OCI-LY7 (cell line): ENCODE results near the gene SLC44A4.

Source experiments
- EZH2phosphoT487 ChIP-seq: fragments of 200-600 bp; sonication (generic); IDR thresholded peaks from 2 replicates; pipeline ENCODE4 v1.6.1; 2018; ENCODE audit warnings: low read depth, borderline replicate concordance, mild to moderate bottlenecking, mixed run types, antibody characterized with exemption, low read length, moderate library complexity, mixed read lengths
- TF ChIP-seq, protein P1 (sequence below): fragments of 200-600 bp; sonication (generic); conservative IDR thresholded peaks from 2 replicates; pipeline ENCODE4 v1.5.1; 2014; ENCODE audit warnings: mild to moderate bottlenecking, antibody characterized with exemption, low read length, moderate library complexity, mixed read lengths

DNA sequence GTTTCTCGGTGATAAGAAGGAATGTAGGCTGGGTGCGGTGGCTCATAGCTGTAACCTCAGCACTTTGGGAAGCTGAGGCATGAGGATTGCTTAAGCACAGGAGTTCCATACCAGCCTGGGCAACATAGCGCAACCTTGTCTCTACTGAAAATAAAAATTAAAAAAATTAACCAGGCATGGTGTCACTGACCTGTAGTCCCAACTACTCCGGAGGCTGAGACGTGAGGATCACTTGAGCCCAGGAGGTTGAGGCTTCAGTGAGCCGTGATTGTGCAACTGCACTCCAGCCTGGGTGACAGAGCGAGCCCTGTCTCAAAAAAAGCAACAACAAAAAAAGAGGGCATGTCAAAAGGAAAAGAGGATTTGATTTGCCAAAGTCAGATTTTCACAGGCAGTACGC is 20.1 kb downstream of the SLC44A4 start:
- TF ChIP-seq, protein P1, sequence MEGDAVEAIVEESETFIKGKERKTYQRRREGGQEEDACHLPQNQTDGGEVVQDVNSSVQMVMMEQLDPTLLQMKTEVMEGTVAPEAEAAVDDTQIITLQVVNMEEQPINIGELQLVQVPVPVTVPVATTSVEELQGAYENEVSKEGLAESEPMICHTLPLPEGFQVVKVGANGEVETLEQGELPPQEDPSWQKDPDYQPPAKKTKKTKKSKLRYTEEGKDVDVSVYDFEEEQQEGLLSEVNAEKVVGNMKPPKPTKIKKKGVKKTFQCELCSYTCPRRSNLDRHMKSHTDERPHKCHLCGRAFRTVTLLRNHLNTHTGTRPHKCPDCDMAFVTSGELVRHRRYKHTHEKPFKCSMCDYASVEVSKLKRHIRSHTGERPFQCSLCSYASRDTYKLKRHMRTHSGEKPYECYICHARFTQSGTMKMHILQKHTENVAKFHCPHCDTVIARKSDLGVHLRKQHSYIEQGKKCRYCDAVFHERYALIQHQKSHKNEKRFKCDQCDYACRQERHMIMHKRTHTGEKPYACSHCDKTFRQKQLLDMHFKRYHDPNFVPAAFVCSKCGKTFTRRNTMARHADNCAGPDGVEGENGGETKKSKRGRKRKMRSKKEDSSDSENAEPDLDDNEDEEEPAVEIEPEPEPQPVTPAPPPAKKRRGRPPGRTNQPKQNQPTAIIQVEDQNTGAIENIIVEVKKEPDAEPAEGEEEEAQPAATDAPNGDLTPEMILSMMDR: no peak
- TF ChIP-seq EZH2phosphoT487: no peak
